ENCODE measurements around the gene LSS.

The LSS gene

GRCh38 chr21:46157987-46158451, 70.6 kb downstream of the LSS start:
- TF ChIP-seq CTCF (conservative IDR thresholded peaks at IDR 0.05) = no peak

GRCh38 chr21:46157396-46157986, 71.1 kb downstream of the LSS start:
- no peak overlapping the region for H3K27ac ChIP-seq
- no peak for TF ChIP-seq CTCF (conservative IDR thresholded peaks at IDR 0.05)
- no peak for TF ChIP-seq ZFX (IDR thresholded peaks at IDR 0.05)

More at GRCh38 chr21:46157987-46158451, 70.6 kb downstream of the LSS start:
- H3K27ac ChIP-seq = no peak overlapping the region

GRCh38 chr21:46156678-46157077, 71.9 kb downstream of the LSS start:
- TF ChIP-seq CTCF (conservative IDR thresholded peaks at IDR 0.05) = no peak
- TF ChIP-seq ZFX (IDR thresholded peaks at IDR 0.05) = no peak
- no peak overlapping the region for H3K27ac ChIP-seq

- no peak overlapping the region for H3K27ac ChIP-seq
- TF ChIP-seq CTCF (conservative IDR thresholded peaks at IDR 0.05) = no peak
- TF ChIP-seq ZFX (IDR thresholded peaks at IDR 0.05) = no peak
Measured at GRCh38 chr21:46156378-46156645, 72.3 kb downstream of the LSS start.

GRCh38 chr21:46155514-46156377, 72.8 kb downstream of the LSS start, which contains the start of gene FTCD:
TSS of gene FTCD (minus strand) at chr21:46155579. CDS start at chr21:46155523, 56 bp downstream.
- TF ChIP-seq CTCF (conservative IDR thresholded peaks at IDR 0.05) (no peak), ZFX (IDR thresholded peaks at IDR 0.05) (no peak)
- no peak within 1 kb of the TSS for H3K27ac ChIP-seq

- no peak overlapping the region for H3K27ac ChIP-seq
- TF ChIP-seq ZFX (IDR thresholded peaks at IDR 0.05) = no peak
- no peak for TF ChIP-seq CTCF (conservative IDR thresholded peaks at IDR 0.05)
Measured at GRCh38 chr21:46154955-46155513, 73.5 kb downstream of the LSS start.
